HG03135 (cell line): ENCODE results near the gene DET1.
"Not testable (repeated sequence)": the region's sequence is repeated elsewhere in the genome, so short reads cannot be mapped to it uniquely, and the experiment has no call there.

ENCODE experiments used
- ATAC-seq: cut with Tn5 transposase; IDR thresholded peaks from one replicate; pipeline ENCODE4 v1.9.1; 2021; ENCODE audit warnings: mild to moderate bottlenecking, moderate library complexity; ENCODE audit not compliant: unreplicated experiment

DET1 gene

DNA sequence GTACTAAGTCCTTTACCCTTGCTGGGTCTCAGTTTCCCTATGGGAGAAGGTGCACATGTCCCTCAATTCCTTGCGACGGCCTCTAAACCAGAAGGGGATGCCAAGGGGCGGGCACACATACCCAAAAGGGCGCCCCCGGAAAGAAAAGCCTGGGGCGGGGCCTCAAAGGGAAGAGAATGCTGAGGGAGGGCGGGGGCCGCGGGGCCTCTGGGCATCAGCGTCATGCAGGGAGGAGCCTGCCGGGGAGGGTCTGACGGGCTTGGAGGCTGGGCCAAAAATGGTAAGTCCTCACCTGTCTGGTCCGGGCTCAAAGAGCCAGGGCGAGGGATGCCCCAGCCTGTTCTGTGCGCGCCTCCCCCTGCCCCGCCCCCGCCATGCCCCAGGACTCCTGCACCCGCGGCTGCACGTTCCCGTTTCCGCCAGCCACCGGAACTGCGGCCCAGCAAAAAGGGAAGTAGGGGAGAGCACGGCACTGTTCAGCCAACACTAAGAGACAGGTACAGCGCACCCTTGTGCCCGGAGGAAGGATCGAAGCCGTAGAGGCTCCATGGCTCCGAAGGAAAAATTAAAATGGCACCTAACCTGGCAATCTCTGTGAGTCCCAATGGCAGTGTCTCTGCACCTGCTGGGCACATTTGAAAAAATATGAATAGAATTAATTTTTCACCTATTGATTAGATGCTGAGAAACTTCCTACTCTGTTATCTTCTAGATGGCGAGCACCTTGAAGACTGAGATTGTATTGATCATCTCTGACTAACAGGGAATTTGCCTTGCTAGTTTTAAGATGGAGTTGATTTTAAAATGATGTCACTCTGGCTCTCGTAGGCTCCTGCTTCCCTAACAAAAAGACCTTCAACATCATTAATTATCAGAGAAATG lies at the start of gene DET1:
Gene DET1, minus strand, starts transcription at position 434 of the 882 bp plus-strand sequence. CDS start 14,976 bp downstream, outside the sequence.
- ATAC-seq, result peak; percentile 99

DNA sequence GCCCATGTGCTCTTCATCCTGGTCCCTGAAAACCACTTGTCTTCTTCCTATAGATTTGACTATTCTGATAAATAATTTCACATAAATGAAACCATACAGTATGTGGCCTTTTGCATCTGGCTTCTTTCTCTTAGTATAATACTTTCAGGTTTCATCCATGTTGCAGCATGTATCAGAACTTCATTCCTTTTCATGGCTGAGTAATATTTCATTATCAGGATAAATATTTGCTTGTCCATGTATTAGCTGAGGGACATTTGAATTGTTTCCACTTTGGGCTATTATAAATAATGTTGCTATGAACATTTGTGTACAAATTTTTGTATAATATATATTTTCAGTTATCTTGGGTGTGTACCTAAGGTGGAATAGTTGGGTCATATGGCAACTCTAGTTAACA lies 44.9 kb upstream of the DET1 start:
- ATAC-seq, result no peak

DNA sequence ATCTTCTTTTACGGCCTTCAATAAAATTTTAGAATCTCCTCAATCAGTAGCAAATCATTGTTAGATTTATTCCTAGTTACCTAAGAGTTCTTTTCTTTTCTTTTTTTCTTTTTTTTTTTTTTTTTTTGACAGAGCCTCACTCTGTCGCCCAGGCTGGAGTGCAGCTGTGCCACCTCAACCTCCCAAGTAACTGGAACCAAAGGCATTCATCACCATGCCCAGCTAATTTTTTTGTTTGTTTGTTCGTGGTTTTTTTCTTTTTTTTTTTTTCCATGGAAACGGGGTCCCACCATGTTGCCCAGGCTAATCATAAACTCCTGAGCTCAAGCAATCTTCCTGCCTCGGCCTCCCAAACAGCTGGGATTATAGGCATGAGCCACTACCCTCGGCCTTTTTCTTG lies 44.3 kb upstream of the DET1 start:
- ATAC-seq, result no peak

DNA sequence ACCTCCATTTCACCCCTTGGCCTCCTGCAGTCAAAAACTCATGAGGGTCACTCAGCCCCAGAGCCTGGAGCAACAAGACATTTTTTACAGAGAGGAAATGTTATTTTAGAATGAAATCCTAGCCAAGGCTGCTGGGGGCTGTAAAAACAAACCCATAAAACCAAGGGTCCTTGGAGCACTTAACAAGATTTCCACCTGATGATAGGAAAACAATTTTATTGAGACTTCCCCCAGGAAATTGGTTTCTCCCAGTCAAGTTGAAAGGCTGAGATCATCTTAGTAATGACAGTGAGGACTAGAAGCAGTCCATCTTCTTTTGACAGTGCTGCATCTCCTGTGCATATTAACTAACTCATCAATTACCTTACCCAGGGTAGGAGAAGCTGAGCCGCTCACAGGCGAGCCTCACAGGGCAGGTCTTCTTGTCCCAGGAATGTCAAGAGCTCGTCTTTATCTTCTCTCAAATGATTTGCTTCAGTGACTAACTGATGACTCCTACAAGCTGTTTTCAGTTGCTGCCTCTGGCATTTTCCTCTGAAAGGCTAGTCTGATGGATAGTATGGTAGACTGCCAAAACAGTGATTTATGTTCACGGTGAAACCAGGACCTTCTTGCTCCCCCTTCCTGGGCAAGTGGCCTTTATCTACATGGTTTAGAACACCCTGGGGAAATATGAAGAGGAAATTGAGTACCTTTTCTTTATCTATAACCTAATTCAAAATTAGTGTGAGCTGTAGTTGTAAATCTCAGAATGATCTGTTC lies 40.1 kb upstream of the DET1 start:
- no peak for ATAC-seq

DNA sequence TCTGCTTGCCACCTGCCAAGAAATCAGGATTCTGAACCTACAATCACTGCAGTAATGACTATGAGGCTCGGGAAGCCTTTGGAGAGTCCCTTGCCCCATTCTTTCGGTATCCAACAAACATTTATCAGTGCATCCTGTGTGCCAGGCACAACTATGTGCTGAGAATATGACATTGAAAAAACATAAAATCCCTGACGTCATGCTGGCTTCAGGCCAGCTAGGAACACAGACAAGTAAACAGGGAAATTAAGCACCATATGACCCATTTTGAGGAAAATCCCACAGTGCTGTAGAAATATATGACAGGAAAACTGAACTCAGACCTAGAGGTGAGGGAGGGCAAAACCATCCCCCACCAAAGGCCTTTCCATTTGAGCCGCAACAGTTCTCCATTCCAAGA lies 34.1 kb upstream of the DET1 start:
- no peak for ATAC-seq

DNA sequence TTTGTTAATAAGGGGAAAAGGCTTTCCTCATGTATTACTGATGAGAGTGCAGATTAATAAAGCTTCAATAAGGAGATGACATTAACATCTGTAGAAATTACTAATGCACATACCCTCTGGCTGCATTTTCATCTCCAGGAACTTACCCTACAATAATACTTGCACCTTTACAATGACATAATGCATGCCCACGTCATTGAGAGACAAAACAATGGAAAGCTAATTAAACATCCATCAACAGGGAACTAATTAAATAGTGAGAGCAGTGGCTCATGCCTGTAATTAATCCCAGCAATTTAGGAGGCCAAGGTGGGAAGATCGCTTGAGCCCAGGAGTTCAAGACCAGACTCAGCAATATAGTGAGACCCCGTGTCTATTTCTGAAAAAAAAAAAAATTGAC lies 32.8 kb upstream of the DET1 start:
- ATAC-seq, result no peak

DNA sequence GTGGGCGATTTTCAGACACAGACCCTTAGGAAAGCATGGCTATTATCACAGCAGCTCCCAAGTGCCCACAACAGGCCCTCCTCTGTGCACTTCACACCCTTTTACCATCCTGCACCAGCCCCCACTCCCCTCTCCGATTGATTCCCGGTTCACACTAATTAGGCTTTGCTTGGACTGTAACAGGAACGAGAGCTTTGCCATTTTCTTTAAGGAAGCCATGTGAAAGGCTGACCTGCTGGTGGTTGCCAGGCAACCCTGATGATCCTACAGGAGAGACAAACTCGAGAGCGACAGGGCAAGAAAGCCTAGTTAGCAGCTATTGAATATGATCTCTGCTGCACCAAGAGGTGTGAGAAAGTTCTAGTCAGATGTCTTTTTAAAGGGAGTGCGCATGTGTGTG lies 28.2 kb upstream of the DET1 start:
- no peak for ATAC-seq

DNA sequence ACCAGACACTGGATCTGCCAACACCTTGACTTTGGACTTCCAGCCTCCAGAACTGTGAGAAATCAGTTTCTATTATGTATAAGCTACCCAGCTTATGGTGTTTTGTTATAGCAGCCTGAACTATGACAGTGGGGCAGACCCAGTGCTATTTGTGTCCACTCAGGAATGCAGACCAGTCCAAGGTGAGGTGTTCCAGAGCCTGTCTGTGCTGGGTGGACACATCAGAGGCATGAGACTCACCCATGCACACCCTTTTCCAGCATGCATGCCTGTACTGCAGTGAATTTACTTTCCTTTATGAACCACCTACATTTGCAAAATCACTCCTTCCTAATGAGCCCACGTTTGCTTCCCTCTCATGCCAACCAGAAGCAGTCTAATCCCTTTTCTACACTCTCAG lies 27.6 kb upstream of the DET1 start:
- no peak for ATAC-seq

DNA sequence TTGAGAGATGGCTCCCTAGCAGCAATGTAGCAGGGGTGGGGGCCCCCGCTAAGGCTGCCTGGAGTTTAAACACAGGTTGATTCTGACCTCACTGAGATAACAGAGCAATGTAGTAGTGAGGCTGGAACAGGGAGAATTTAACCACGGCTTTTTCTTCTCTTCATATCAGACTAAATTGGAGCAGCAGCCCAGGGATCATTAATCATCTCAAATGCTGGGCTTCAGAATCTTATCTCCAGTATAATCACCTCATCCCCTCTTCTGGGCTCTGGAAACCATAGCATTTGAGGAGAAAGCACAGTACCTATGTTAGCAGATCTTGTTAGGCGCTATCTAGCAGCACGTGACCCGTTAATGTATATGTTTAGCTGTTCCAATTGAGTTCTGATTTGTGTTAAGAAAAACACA lies 25.4 kb upstream of the DET1 start:
- no peak for ATAC-seq

DNA sequence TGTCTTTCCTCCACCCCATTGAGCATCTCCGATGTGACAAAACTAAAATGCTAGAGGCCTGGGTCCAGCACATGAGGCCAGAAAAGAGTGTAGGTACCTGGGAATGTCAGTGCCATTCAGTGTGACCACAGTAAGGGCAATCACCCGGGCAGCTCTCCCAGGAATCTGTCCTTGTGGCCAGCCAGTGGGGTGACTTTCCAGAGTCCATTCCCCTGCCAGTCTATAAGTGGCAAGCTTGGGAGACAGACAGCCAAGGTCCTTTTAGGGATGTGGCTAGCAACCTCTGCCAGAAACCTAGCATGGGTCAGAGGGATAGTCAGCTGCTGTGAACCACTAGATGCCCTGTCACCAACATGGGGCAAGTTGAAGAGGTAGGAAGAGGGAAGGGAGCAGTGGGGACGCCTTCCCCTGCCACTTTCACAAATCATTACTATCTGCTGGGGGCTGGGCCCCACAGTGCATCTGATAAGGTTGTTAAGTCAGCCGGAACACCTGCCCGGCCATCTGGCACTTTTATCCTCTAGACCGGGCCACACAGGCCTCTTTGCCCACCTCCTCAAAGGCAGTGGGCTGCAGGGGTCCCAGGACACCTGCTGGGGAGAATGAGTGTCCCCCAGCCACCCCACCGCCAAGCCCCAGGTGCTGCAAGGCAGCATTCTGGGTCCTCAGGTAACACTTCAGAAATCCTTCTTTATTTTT lies 24.8 kb upstream of the DET1 start:
- ATAC-seq, result no peak

DNA sequence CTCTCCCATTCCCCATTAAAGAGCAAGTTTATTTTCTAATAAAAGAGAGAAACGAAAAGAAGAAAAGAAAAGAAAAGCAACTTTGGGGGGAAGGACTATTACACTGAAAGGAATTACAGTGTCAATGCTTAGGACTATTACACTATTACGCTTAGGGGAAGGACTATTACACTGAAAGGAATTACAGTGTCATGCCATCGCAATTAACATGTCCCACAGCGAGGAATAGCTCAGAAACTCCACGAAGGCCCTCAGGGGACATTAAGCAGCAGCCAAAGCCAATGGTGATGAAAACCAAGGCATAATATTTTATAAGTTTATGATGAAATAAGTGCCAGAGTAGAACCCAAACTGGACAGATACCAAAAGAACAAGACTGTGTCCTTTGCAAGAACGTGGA lies 22.1 kb upstream of the DET1 start:
- no peak for ATAC-seq

DNA sequence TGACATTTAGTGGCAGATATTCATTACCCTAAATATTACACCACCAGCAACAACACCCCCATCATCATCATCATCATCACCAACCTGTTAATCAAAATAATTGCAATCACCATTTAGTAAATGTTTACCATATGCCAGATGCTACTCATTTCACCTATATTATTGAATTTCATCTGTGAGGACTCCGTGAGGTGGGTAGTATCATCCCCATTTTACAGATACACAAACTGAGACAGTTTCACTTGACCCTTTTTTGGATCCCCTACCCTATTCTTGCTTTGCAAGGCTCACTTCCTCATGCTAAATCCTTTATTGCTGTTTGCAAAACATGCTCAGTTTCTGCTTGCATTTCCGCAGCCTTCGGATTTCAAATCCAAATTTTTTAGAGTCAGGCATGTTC lies 18.3 kb upstream of the DET1 start:
- ATAC-seq, result no peak

DNA sequence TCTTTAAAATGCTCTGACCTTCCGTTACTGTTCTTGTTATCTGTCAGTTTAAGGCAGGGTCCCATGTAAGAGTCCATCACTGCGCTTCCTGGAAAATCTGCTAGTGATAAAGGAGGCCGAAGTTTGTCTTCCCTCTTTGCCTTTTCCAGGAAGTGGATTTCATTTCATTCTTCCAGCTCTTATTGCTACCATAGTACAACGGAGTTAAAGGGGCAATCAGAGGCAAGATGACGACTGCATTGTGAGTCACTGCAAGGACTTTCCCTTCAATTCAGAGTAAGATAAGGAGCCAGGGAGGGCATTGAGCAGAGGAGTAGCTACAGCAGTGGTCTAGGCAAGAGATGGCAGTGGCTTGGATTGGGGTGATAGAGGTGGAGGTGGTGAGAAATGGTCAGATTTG lies 17.2 kb upstream of the DET1 start:
- no peak for ATAC-seq

DNA sequence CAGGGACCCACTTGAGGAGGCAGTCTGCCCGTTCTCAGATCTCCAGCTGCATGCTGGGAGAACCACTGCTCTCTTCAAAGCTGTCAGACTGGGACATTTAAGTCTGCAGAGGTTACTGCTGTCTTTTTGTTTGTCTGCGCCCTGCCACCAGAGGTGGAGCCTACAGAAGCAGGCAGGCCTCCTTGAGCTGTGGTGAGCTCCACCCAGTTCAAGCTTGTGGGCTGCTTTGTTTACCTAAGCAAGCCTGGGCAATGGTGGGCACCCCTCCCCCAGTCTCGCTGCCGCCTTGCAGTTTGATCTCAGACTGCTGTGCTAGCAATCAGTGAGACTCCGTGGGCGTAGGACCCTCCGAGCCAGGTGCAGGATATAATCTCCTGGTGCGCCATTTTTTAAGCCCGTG lies 13.1 kb upstream of the DET1 start:
- not testable (repeated sequence) for ATAC-seq

DNA sequence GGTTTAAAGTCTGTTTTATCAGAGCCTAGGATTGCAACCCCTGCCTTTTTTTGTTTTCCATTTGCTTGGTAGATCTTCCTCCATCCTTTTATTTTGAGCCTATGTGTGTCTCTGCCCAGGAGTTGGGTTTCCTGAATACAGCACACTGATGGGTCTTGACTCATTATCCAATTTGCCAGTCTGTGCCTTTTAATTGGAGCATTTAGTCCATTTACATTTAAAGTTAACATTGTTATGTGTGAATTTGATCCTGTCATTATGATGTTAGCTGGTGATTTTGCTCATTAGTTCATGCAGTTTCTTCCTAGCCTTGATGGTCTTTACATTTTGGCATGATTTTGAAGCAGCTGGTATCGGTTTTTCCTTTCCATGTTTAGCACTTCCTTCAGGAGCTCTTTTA lies 11.5 kb upstream of the DET1 start:
- ATAC-seq, result not testable (repeated sequence)

DNA sequence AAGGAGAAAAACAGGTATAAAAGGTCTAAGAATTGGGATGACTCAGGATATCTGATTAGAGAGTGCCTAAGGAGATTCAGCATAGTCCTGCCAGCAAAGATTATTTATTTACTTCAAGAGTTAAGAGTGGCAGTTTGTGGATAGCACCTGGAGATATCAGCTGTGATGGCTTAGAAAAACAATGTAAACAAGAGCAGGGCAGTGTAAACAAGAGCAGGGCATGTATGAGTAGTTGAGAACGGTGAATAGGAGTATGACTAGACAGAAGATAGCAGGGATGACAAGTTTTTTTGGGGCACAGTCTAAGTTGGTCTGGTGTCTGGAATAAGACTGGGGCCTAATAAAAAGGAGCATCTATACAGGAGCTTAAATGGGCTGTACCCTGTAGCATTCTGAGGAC lies 1.5 kb upstream of the DET1 start:
- ATAC-seq, result not testable (repeated sequence)

DNA sequence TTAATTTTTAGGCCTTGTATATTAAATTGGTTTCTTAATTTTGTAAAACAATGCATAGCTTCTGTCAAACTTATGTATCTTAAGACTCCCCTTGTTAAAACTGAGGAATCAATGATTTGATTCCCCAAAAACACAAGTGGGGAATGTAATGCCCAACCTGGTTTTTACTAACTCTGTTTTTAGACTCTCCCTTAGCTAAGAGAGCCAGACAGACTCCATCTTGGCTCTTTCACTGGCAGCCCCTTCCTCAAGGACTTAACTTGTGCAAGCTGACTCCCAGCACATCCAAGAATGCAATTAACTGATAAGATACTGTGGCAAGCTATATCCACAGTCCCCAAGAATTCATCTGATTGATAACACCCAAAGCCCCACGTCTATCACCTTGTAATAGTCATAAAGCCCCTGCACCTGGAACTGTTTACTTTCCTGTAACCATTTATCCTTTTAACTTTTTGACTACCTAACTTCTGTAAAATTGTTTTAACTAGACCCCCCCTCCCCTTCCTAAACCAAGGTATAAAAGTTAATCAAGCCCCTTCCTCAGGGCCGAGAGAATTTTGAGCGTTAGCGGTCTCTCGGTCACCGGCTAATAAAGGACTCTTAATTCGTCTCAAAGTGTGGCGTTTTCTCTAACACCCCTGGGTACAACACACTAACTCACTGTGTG lies 768 bp downstream of the DET1 start:
- ATAC-seq, result not testable (repeated sequence)

DNA sequence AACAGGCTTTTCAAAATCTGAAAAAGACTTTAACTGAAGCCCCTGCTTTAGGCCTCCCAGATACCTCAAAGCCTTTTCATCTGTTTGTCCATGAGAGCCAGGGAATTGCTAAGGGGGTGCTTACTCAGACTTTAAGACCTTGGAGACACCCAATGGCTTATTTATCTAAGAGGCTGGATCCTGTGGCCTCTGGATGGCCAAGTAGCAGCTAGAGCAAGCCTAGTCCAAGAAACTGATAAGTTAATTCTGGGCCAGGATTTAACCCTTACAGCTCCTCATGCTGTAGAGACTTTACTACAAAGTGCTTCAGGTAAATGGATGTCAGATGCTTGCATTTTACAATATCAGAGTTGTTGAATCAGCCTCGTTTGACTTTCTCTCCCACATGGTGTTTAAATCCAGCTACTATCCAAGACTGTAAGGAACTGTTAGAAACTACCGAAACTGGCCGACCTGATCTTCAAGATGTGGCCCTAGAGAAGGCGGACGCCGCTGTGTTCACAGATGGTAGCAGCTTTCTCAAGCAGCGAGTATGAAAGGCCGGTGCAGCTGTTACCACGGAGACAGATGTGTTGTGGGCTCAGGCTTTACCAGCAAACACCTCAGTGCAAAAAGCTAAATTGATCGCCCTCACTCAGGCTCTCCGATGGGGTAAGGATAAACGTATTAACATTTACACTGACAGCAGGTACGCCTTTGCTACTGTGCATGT lies 3.3 kb downstream of the DET1 start:
- no peak for ATAC-seq

DNA sequence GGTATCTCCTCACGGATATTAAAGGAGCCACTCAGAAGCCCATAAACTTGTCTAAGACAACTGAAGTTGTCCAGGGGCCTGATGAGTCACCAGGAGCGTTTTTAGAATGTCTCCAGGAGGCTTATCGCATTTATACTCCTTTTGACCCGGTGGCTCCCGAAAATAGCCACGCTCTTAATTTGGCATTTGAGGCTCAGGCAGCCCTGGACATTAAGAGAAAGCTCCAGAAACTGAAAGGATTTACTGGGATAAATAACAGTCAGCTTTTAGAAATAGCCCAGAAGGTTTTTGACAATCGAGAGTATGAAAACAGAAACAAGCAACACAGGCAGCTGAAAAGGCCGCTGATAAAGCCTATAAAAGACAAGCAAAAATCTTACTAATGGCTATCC lies 4.1 kb downstream of the DET1 start:
- no peak for ATAC-seq

DNA sequence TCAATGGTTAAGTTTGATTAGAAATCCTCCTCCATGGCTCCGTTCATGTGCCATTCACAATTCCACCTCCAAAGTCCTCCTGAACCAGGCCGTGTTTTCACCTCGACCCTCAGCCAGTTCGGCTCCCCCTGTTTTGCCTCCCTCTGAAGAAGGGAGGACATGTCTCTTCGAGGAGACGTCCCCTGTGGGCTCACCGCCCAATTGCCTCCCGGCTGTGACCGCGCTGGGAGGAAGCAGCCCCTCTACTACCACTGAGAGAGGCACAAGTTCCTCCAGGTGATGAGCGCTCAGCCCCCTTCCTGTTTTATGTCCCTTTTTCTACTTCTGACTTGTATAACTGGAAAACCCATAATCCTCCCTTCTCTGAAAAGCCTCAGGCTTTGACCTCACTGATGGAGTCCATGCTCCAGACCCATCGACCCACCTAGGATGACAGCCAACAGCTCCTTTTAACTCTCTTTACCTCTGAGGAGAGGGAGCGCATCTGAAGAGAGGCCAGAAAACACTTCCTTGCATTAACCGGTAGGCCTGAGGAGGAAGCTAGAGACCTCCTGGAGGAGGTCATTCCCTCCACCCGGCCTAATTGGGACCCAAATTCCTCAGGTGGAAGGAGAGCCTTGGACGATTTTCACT lies 4.7 kb downstream of the DET1 start:
- ATAC-seq, result no peak
